HG02763 (cell line): ENCODE data around the gene LIN37.
"Not testable (repeated sequence)": the region's sequence is repeated elsewhere in the genome, so short reads cannot be mapped to it uniquely, and the experiment has no call there.

Source experiments
- ATAC-seq: cut with Tn5 transposase; IDR thresholded peaks from one replicate; pipeline ENCODE4 v1.9.1; 2021; ENCODE audit warnings: mild to moderate bottlenecking, moderate library complexity; ENCODE audit not compliant: unreplicated experiment

The LIN37 gene

DNA sequence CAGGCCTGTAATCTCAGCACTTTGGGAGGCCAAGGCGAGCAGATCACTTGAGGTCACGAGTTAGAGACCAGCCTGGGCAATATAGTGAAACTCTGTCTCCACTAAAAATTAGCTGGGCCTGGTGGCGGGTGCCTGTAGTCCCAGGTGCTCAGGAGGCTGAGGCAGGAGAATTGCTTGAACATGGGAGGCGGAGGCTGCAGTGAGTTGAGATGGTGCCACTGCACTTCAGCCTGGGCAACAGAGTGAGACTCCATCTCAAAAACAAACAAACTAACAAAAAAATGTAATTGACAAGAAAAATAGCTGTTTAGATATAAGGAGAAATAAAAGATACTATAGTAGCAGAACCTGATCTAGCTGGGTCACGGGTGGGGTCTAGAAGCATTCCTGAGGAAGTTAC is 24.0 kb downstream of the LIN37 start:
- ATAC-seq = not testable (repeated sequence)

DNA sequence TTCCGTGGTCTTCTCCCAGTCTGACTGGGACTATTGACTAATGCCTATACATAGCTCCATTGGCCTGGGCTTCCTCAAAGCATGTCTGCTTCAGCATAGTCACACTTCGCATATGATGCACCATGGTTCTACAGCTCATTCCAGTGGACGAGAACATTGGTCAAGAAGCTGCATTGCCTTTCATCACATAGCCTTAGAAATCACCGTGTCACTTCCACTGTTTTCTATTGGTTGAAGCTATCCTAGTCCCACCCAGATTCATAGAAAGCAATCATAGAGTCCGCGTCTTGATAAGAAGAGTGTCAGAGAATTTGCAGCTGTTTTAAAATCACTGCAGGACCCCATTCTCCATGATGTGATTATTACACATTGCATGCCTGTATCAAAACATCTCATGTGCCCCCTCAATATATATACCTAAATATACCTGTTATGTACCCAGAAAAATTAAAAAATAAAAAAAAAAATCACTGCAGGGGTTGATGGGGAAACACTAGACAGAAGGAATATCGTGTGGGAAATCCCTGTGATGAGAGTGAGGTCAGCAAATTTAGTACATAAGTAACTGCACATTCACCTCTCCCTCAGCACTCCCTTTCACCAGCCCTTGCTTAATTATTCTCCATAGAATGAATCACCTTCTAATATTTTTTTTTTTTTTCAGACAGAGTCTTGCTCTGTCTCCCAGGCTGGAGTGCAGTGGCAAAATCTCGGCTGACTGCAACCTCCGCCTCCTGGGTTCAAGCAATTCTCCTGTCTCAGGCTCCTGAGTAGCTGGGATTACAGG is 24.8 kb downstream of the LIN37 start:
- ATAC-seq = no peak

DNA sequence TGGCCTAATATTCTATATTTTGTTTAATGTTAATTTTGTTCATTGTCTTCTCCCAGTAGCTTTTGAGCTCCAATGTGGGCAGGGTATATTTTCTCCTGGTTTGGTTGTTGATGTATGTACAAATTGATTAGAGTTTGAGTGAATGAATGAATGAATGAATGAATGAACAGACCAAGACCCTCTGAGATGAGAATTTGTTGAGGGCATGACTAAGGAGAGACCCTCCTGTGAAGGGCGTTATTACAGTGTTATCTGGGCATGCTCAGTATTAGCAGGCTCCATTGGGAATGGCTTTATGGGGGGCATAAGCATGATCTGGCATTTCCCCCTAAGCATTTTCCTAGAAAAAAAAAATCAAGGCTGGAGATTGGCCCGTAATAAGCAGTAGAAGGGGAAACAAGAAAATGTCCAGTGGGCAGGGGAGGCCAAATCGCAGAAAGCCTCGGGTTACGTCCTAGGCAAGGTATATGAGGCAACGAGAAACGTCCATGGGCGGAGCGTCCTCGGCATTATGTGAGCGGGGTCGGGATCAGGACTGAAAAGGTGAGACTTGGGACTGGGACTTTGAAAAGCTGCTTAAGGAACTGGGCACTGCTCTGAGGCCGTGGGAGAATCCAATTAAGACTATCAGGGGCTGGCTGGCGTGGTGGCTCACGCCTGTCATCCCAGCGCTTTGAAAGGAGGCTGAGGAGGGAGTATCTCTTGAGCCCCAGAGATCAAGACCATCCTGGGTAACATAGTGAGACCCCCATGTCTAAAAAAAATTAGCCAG is 26.1 kb downstream of the LIN37 start:
- no peak for ATAC-seq

DNA sequence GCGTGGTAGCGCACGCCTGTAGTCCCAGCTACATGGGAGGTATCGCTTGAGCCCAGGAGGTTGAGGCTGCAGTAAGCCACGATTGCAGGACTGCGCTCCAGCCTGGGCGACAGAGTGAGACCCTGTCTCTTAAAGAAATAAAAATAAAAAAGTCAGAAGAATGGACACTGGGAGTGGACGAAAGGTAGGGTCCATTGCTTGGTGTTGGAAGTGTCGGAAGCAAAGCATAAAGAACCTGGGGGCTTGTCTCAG is 26.6 kb downstream of the LIN37 start:
- ATAC-seq = no peak

DNA sequence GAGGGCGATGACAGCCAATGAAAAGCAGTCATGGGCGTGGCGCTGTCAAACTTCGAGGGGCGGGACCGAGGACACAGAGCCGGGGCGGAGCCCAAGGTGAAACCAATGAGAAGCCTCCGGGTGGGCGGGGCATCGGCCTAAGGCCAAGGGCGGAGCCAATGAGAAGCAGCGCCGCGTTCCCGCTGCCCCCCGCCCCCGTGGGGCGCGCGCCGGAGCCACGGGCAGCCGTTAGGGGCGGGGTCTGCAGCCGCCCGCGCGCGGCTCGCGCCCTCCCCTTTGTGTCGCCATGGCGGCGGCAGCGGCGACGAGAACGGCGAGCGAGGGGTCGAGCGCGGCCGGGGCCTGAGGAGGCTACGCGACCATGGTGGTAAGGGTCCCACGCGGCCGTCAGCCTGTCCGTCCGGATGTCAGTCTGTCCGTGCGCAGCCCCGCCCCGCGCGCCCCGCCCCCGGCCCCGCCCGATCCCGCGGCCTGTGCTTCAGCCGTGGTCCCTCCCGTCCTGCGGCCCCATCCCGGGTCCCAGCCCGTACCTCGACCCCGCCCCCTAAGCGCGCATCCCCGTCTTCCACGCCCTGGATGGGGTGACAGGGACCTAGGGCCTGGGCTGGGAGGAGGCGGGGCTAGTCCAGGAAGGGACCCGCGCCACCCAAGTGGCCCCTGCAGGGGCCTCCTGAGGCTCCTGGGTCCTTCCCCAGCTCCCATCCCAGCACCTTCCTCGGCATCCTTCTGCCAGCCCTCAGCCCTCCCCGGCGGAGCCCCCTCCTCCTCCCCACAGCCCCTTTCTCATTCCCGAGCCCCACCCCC is 27.1 kb downstream of the LIN37 start, which contains the start of gene ARHGAP33:
TSS of gene ARHGAP33 (plus strand) at position 267 of the 804 bp plus-strand sequence. CDS start at position 362, 95 bp downstream.
- peak; percentile 95 for ATAC-seq

DNA sequence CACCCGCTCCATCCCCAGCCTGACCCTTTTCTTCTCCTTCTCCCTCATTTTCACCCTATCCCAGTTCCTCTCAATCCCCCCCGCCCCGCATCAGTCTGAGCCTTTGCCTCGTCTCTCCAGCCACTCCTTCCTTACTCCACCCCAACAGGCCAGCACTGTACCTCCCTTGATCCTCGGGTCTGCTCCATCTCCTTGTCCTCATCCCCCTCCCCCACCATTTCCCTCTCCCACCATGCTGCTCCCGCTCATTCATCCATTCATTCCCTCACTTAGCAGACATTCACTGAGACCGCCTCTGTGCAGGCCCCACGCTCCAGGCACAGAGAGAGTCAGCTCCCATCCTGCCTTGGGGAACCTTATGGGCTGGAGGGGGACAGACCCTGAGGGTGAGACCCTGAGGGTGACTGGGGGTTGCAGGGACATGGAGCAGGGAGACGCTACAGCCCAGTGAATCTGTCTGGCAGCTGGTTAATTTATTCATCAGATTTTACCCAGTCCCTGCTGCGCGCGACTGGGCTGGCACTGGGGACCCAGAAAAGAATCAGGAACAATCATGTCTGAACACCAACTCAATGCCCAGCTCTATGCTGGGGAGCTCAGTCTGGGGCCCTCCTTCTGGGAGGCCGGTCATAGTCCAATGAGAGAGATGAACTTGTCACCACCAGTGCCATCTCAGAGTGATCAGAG is 27.9 kb downstream of the LIN37 start:
- no peak for ATAC-seq

DNA sequence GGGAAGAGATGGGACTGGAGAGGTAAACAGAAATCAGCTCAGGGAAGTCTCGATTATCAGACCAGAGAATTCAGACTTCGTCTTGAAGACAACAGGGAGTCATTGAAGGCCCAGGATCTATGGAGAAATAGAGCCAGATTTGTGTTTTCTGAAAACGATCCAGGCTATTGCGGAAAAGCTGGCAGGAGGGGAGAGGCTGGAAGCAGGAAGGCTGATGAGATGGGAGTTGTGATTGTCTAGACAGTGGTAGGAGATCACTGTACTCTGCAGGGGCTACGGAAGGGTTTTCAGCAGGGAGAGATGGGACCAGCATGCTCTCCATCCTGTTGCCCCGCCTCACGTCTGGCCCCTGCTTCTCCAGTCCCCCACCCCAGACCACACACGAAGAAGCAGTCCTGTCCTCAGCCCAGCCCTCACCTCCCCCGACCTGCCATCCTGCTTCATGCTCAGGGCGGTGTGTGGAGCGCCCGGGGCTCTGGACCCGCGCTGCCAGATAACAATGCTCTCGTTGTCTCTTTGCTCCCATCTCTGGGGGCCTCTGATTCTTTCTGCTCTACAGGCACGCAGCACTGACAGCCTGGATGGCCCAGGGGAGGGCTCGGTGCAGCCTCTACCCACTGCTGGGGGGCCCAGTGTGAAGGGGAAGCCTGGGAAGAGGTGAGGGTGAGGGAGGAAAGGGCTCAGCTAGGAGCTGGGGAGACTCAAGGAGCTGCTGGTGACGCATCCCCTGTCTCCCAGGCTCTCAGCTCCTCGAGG is 28.9 kb downstream of the LIN37 start:
- no peak for ATAC-seq

DNA sequence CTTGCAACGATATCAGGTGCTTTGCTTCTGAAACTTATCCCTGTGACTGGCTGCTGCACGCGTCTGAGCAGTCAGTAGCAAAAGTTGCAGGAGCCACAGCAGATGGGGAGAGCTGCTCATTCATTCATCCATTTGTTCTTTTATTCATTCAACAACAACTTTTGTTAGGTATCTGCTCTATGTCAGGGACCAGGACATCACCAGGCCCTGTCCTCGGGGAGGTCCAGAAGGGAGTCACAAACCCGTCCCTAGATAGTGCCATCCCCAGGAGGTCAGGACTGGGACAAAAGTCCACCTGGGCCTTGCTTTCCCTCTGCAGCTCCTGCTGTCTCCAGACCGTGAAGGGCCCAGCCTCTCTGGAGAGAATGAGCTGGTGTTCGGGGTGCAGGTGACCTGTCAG is 29.6 kb downstream of the LIN37 start:
- ATAC-seq = no peak

DNA sequence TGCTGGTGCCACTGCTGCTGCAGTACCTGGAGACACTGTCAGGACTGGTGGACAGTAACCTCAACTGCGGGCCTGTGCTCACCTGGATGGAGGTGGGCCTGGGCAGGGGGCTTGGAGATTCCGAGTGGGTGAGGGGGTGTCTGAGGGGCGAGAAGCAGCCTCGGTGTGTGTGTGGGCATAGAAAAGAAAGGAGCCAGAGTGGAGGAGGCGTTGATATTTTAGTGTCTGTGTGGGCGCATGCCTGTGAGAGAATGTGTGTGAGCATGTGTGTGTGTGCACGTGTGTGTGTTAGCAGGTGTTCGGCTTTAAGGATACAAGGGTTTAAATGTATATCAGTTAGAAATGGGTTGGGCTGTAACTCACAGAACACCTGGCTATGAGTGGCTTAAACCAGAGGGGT is 30.7 kb downstream of the LIN37 start:
- ATAC-seq = no peak

DNA sequence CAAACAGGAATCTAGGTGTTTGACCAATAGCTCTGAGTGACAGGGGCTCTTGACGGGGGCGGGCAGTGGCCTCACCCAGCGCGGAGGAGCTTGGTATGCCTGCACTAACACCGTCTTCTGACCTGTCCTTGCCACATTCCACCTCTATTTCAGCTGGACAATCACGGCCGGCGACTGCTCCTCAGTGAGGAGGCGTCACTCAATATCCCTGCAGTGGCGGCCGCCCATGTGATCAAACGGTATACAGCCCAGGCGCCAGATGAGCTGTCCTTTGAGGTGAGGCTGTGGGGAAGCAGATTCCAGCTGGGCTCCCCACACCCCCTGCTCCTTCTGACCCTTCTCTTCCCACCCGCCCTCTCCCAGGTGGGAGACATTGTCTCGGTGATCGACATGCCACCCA is 31.7 kb downstream of the LIN37 start:
- no peak for ATAC-seq

DNA sequence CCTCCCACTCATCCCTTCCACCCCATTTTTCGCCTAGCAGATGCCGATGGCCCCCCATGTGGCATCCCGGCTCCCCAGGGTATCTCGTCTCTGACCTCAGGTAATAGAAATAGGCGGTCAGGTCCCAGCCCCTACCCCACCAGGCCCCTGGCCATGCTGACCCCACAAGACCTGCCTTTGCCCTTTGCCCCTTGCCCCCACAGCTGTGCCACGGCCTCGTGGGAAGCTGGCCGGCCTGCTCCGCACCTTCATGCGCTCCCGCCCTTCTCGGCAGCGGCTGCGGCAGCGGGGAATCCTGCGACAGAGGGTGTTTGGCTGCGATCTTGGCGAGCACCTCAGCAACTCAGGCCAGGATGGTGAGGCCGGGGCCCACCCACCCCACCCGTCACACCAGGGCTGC is 32.3 kb downstream of the LIN37 start:
- ATAC-seq = no peak

DNA sequence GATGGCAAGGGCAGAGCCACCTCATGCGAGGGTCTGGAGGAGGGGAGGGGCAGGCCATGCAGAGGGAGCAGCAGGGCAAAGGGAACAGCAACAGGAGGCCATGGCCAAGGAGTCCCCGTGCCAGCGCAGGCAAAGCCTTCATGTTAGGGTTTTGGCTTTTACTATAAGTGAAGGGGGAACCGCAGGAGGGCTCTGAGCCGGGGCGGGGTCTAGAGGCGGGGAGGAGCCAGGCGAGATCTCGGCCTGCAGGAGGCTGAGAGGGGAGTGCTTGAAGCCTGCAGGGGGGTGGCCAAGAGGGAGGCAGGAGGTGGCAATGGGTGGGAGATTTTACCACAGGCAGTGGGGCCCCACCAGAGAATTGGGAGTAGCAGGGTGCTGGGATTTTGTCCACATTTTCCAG is 33.3 kb downstream of the LIN37 start:
- ATAC-seq = no peak

DNA sequence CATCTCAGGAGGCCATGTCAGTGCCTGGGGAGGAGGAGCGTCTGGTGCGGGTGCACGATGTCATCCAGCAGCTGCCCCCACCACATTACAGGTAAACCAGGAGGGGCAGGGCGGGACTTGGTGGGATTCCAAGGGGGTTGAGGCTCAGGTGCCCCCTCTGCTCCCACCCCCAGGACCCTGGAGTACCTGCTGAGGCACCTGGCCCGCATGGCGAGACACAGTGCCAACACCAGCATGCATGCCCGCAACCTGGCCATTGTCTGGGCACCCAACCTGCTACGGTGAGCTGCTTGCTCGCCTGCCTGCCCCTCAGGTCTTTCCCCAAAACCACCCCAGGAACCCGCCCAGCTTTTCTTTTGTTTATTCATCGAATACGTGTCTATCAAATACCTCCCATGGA is 34.2 kb downstream of the LIN37 start:
- ATAC-seq = no peak

DNA sequence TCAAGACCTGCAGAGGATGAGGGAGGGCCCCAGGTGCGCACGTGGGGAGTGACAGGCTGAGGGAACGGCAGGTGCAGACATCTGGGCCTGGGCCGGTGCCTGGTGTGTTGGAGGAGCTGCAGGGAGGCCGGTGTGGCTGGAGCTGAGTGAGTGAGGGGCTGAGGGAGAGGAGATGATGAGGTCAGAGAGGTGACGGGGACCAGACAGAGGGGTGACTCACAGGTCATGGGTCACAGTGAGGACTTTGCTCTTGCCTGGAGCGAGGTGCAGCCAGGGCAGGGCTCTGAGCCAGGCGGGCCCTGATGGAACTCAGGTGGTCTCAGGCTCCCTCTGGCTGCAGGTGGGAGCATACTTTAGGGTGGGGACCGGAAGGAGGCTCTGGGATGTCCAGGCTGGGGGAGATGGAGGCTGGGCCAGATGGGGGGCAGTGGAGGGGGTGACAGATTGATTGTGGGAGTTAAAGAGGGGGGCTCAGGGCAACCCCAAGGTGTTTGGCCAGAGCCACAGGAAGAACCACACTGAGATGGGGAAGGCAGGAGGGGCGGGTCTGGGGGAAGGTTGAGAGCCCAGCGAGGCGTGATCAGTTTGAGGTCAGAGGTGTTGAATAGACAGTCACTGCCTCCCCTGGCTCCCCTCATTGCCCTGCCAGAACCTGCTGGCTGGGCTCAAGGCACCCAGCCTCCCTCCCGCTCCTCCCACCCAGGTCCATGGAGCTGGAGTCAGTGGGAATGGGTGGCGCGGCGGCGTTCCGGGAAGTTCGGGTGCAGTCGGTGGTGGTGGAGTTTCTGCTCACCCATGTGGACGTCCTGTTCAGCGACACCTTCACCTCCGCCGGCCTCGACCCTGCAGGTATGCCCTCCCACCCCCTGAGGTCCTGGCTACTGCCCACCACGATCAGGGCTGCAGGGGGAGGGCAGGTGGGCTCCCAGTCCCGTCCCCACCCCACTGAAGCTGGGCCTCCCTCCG is 35.4 kb downstream of the LIN37 start:
- ATAC-seq = no peak

DNA sequence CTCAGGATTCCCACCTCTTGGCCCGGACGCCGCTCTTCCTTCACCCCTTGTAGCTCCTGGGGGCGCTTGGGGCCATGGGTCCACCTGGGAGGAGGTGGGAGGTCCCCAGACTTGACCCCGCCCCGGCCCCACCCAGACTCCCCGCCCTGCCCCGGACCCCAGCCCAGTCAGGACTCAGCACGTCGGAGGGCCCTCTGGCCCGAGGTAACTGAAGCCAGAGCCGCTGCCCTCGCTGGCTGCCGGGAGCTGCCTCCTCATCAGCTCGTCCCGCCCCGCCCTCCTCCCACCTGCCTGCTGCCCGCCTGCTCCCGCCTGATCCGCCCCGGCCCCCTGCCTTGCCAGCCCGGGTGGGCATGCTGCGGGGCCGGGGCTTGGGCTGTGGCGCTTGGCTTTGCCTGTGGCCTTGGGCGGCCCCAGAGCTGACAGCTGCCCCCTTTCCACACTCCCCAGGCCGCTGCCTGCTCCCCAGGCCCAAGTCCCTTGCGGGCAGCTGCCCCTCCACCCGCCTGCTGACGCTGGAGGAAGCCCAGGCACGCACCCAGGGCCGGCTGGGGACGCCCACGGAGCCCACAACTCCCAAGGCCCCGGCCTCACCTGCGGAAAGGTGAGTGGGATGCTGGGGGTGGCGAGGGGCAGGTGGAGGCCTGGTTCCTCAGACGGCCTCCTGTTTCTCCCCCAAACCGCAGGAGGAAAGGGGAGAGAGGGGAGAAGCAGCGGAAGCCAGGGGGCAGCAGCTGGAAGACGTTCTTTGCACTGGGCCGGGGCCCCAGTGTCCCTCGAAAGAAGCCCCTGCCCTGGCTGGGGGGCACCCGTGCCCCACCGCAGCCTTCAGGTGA is 36.3 kb downstream of the LIN37 start:
- no peak for ATAC-seq

DNA sequence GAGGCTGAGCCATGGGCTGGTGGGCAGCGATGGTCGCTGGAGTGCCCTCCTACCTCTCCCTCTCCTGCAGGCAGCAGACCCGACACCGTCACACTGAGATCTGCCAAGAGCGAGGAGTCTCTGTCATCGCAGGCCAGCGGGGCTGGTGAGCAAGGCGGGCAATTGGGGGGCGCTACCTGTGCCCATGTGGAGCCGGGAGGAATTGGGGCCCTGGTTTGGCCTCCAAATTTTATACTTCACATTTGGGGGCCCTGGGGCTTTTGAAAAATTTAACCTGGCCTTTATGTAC is 36.9 kb downstream of the LIN37 start:
- no peak for ATAC-seq

DNA sequence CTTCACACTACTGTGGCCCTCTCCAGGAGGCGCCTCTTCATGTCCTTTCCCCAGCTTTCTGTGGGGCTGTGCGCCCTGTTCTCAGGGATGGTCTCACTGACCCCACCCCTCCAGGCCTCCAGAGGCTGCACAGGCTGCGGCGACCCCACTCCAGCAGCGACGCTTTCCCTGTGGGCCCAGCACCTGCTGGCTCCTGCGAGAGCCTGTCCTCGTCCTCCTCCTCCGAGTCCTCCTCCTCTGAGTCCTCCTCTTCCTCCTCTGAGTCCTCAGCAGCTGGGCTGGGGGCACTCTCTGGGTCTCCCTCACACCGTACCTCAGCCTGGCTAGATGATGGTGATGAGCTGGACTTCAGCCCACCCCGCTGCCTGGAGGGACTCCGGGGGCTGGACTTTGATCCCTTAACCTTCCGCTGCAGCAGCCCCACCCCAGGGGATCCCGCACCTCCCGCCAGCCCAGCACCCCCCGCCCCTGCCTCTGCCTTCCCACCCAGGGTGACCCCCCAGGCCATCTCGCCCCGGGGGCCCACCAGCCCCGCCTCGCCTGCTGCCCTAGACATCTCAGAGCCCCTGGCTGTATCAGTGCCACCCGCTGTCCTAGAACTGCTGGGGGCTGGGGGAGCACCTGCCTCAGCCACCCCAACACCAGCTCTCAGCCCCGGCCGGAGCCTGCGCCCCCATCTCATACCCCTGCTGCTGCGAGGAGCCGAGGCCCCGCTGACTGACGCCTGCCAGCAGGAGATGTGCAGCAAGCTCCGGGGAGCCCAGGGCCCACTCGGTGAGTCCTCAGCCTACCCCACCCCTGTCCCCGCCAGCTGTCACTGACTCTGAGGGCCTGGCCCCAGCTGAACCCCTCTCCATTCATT is 38.2 kb downstream of the LIN37 start:
- no peak for ATAC-seq
